ENCODE data around the gene ZSWIM8.
"Not testable (repeated sequence)": the region's sequence is repeated elsewhere in the genome, so short reads cannot be mapped to it uniquely, and the experiment has no call there.

ZSWIM8 gene

DNA sequence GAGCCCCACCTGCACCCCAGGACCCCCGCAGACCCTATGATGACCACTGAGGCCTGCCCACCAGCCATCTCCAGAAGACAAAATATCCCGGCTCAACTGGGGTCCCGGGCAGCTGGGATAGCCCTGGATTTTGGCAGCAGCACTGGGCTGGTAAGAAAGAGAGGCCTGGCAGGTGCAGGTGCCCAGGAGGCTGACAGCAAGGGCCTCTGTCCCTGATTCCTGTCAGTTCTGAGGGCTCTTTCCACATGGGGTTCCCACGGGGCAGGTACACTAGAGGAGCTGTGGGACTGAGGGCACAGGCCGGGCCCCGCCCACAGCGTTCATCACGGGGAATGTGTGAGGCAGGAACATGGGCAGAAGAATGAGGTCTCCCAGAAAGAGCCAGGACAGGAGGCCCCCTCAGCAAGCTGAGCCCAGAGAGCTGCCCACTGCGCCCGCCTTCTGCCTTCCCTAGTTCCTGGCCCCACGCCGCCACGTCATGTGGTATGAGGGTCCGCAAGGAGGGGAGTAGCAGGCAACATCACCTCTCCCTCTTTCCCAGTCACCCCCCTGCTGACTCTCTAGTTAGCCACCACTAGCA lies 38.8 kb downstream of the ZSWIM8 start:
- Histone ChIP-seq H4K8ac (ENCODE audit: low read depth, low read length) (no peak overlapping the region), H3K79me1 (ENCODE audit: low read length) (no peaks in the 10 kb centered on the region), H2BK12ac (ENCODE audit: low read length) (no peak overlapping the region), H3K4me1 (ENCODE audit: control insufficient read depth in 1 of 2, insufficient read depth in 2 of 2, low read length in 2 of 2) (no peaks in the 10 kb centered on the region), H3K4me2 (ENCODE audit: low read length) (no peak overlapping the region), H3K36me3 (ENCODE audit: control insufficient read depth in 1 of 2, insufficient read depth in 2 of 2, low read length in 2 of 2) (peaks cover 19 to 25% of the 10 kb centered on the region in 2 experiments), H3K23ac (ENCODE audit: low read length) (no peak overlapping the region), H2AFZ (ENCODE audit: insufficient read depth, low read length, poor library complexity) (no peak overlapping the region), H2BK120ac (ENCODE audit: insufficient read depth, low read length, poor library complexity) (no peak overlapping the region), H3K27ac (ENCODE audit: low read depth, low read length) (no peak overlapping the region), H3K9ac (ENCODE audit: low read length) (no peak overlapping the region), H3K27me3 (ENCODE audit: insufficient read depth, low read length) (no peaks in the 10 kb centered on the region), H4K12ac (ENCODE audit: low read depth, low read length) (no peak overlapping the region), H3K18ac (ENCODE audit: low read length) (no peak overlapping the region), H4K91ac (ENCODE audit: low read depth, low read length) (no peak overlapping the region), H3K4ac (ENCODE audit: low read depth, low read length) (no peak overlapping the region), H3K14ac (ENCODE audit: low read length) (no peak overlapping the region), H3K4me3 (ENCODE audit: low read depth, low read length) (no peak overlapping the region), H2AK5ac (ENCODE audit: low read length) (no peak overlapping the region), H2BK5ac (ENCODE audit: low read depth, low read length, poor library complexity) (no peak overlapping the region), H3K79me2 (ENCODE audit: control insufficient read depth, insufficient read depth, low read length, poor library complexity) (no peaks in the 10 kb centered on the region), H3K9me3 (ENCODE audit: insufficient read depth, low read depth, low read length) (peaks cover 2% of the 10 kb centered on the region)
- WGBS (ENCODE audit: extremely low coverage, insufficient coverage, insufficient read length): no CpG with 5 or more reads among the region's 14 CpGs
- no peak for DNase-seq

DNA sequence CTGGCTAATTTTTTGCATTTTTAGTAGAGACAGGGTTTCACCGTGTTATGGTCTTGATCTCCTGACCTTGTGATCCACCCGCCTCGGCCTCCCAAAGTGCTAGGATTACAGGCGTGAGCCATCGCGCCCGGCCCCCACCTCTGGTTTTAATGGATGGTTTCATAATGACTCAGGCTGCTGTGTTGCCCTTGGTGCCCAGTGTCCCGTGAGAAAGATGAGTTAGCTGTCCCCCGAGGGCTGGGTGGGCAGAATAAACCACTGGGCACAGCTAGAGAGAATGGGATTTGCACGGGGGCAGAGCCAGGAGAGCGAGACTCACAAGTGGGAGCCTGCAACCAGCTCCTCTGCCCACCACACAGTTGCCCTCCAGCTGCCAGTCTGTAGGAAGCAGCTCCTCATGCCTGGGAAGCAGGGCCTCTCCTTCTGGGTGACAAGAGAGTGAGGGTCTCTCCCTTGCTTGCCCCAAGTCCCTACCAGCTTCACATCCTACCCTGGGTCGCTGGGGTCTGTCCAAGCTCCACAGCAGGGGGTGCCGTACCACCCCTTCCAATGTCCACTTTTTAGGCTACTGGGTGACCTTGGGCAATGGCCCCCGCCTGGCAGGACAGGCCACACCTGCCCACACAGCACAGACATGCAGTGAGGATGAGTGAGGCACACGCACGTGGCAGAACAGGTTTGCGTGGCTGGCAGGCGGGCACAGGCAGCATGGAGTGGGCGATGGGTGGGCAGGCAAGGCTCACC lies 42.1 kb downstream of the ZSWIM8 start:
- no peak overlapping the region for H3K4me2 ChIP-seq (ENCODE audit: low read length)

DNA sequence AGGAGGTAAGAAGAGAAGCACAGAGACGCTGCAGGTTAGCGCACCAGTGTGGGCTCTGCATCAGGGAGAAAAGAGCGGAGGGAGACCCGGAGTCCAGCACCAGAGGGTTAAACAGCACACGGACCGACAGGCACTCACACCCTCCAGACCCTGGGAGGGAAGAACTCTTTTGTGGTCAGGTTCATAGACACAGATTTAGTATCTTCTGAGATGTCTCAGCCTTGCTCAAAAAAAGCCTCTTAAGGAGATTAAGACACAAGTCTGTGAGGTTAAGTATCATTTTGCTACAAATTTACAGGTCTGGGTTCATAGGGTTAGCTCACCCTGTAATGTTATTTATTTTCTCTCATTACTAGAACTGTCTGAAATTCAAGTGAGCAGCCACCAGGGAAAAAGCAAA lies 42.8 kb downstream of the ZSWIM8 start:
- no peak overlapping the region for H4K8ac ChIP-seq (ENCODE audit: low read depth, low read length)
- no peak overlapping the region for H2BK120ac ChIP-seq (ENCODE audit: insufficient read depth, low read length, poor library complexity)
- H4K91ac ChIP-seq (ENCODE audit: low read depth, low read length): no peak overlapping the region
- no peaks in the 10 kb centered on the region for H3K4me1 ChIP-seq (ENCODE audit: control insufficient read depth in 1 of 2, insufficient read depth in 2 of 2, low read length in 2 of 2)
- no peak overlapping the region for H4K12ac ChIP-seq (ENCODE audit: low read depth, low read length)
- H2BK12ac ChIP-seq (ENCODE audit: low read length): no peak overlapping the region
- H3K9ac ChIP-seq (ENCODE audit: low read length): no peak overlapping the region
- no peak for DNase-seq
- H2AK5ac ChIP-seq (ENCODE audit: low read length): no peak overlapping the region
- H2BK5ac ChIP-seq (ENCODE audit: low read depth, low read length, poor library complexity): no peak overlapping the region
- H3K27me3 ChIP-seq (ENCODE audit: insufficient read depth, low read length): no peaks in the 10 kb centered on the region
- H3K4ac ChIP-seq (ENCODE audit: low read depth, low read length): no peak overlapping the region
- no CpG with 5 or more reads among the region's 6 CpGs for WGBS (ENCODE audit: extremely low coverage, insufficient coverage, insufficient read length)
- no peak overlapping the region for H3K4me2 ChIP-seq (ENCODE audit: low read length)
- H3K36me3 ChIP-seq (ENCODE audit: control insufficient read depth in 1 of 2, insufficient read depth in 2 of 2, low read length in 2 of 2): peaks cover 15 to 25% of the 10 kb centered on the region in 2 experiments
- H3K79me1 ChIP-seq (ENCODE audit: low read length): no peaks in the 10 kb centered on the region
- no peak overlapping the region for H3K18ac ChIP-seq (ENCODE audit: low read length)
- H3K23ac ChIP-seq (ENCODE audit: low read length): no peak overlapping the region
- peaks cover 2% of the 10 kb centered on the region for H3K9me3 ChIP-seq (ENCODE audit: insufficient read depth, low read depth, low read length)
- no peak overlapping the region for H2AFZ ChIP-seq (ENCODE audit: insufficient read depth, low read length, poor library complexity)
- no peak overlapping the region for H3K27ac ChIP-seq (ENCODE audit: low read depth, low read length)
- no peak overlapping the region for H3K14ac ChIP-seq (ENCODE audit: low read length)
- no peak overlapping the region for H3K4me3 ChIP-seq (ENCODE audit: low read depth, low read length)
- H3K79me2 ChIP-seq (ENCODE audit: control insufficient read depth, insufficient read depth, low read length, poor library complexity): no peaks in the 10 kb centered on the region

More for the DNA sequence above, 42.1 kb downstream of the ZSWIM8 start:
- Histone ChIP-seq H4K8ac (ENCODE audit: low read depth, low read length) (no peak overlapping the region), H3K27me3 (ENCODE audit: insufficient read depth, low read length) (no peaks in the 10 kb centered on the region), H2BK120ac (ENCODE audit: insufficient read depth, low read length, poor library complexity) (no peak overlapping the region), H3K36me3 (ENCODE audit: control insufficient read depth in 1 of 2, insufficient read depth in 2 of 2, low read length in 2 of 2) (peaks cover 15 to 25% of the 10 kb centered on the region in 2 experiments), H4K91ac (ENCODE audit: low read depth, low read length) (no peak overlapping the region), H3K23ac (ENCODE audit: low read length) (no peak overlapping the region), H3K4me1 (ENCODE audit: control insufficient read depth in 1 of 2, insufficient read depth in 2 of 2, low read length in 2 of 2) (no peaks in the 10 kb centered on the region), H3K18ac (ENCODE audit: low read length) (no peak overlapping the region), H3K79me1 (ENCODE audit: low read length) (no peaks in the 10 kb centered on the region), H3K27ac (ENCODE audit: low read depth, low read length) (no peak overlapping the region), H3K9me3 (ENCODE audit: insufficient read depth, low read depth, low read length) (peaks cover 2% of the 10 kb centered on the region), H3K9ac (ENCODE audit: low read length) (no peak overlapping the region), H2AFZ (ENCODE audit: insufficient read depth, low read length, poor library complexity) (no peak overlapping the region), H2BK5ac (ENCODE audit: low read depth, low read length, poor library complexity) (no peak overlapping the region), H2BK12ac (ENCODE audit: low read length) (no peak overlapping the region), H3K4me3 (ENCODE audit: low read depth, low read length) (no peak overlapping the region), H2AK5ac (ENCODE audit: low read length) (no peak overlapping the region), H3K4ac (ENCODE audit: low read depth, low read length) (no peak overlapping the region), H3K79me2 (ENCODE audit: control insufficient read depth, insufficient read depth, low read length, poor library complexity) (no peaks in the 10 kb centered on the region), H3K14ac (ENCODE audit: low read length) (no peak overlapping the region), H4K12ac (ENCODE audit: low read depth, low read length) (no peak overlapping the region)
- no peak for DNase-seq
- WGBS (ENCODE audit: extremely low coverage, insufficient coverage, insufficient read length): no CpG with 5 or more reads among the region's 19 CpGs

DNA sequence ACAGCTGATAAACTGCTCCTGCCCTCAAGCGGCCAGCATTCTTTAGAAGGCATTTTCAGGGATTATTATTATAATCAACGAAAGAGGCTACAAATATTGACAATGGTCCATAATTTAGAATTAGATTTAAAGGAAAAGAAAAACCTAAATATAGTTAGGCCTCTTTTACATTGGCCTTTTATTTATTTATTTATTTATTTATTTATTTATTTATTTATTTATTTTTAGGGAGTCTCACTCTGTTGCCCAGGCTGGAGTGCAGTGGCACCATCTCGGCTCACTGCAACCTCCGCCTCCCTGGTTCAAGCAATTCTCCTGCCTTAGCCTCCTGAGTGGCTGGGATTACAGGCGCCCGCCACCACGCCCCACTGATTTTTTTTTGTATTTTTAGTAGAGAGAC lies 43.7 kb downstream of the ZSWIM8 start:
- not testable (repeated sequence) for H3K27me3 ChIP-seq (ENCODE audit: insufficient read depth, low read length); H3K18ac ChIP-seq (ENCODE audit: low read length); DNase-seq; H3K79me1 ChIP-seq (ENCODE audit: low read length); H3K9me3 ChIP-seq (ENCODE audit: insufficient read depth, low read depth, low read length); H3K27ac ChIP-seq (ENCODE audit: low read depth, low read length); H4K12ac ChIP-seq (ENCODE audit: low read depth, low read length); H3K23ac ChIP-seq (ENCODE audit: low read length); H3K79me2 ChIP-seq (ENCODE audit: control insufficient read depth, insufficient read depth, low read length, poor library complexity); H2BK120ac ChIP-seq (ENCODE audit: insufficient read depth, low read length, poor library complexity); H3K4me1 ChIP-seq (ENCODE audit: control insufficient read depth in 1 of 2, insufficient read depth in 2 of 2, low read length in 2 of 2); H3K9ac ChIP-seq (ENCODE audit: low read length); H2AFZ ChIP-seq (ENCODE audit: insufficient read depth, low read length, poor library complexity); H3K4ac ChIP-seq (ENCODE audit: low read depth, low read length); H4K91ac ChIP-seq (ENCODE audit: low read depth, low read length); H3K14ac ChIP-seq (ENCODE audit: low read length); H3K4me2 ChIP-seq (ENCODE audit: low read length); H2BK12ac ChIP-seq (ENCODE audit: low read length); H3K4me3 ChIP-seq (ENCODE audit: low read depth, low read length); H2BK5ac ChIP-seq (ENCODE audit: low read depth, low read length, poor library complexity); H4K8ac ChIP-seq (ENCODE audit: low read depth, low read length); H2AK5ac ChIP-seq (ENCODE audit: low read length)
- no CpG with 5 or more reads among the region's 7 CpGs for WGBS (ENCODE audit: extremely low coverage, insufficient coverage, insufficient read length)
- H3K36me3 ChIP-seq (ENCODE audit: control insufficient read depth in 1 of 2, insufficient read depth in 2 of 2, low read length in 2 of 2): peaks cover 11 to 20% of the 10 kb centered on the region in 2 experiments

Data from trophoblast cell (in vitro differentiated cells and primary cell).